Ishikawa (cell line): ENCODE measurements around the gene L1TD1.

ENCODE experiments used
- CREB1 ChIP-seq: IDR thresholded peaks from 2 replicates; pipeline ENCODE4 v1.6.1; 2012; ENCODE audit warnings: low read depth
- EP300 ChIP-seq: IDR thresholded peaks from 2 replicates; pipeline ENCODE4 v1.6.1; 2012; ENCODE audit warnings: borderline replicate concordance
- FOXM1 ChIP-seq: IDR thresholded peaks from 2 replicates; pipeline ENCODE4 v1.6.1; 2012; ENCODE audit warnings: low read depth, borderline replicate concordance
- MAX ChIP-seq: IDR thresholded peaks from 2 replicates; pipeline ENCODE4 v1.6.1; 2012
- RAD21 ChIP-seq: IDR thresholded peaks from 2 replicates; pipeline ENCODE4 v1.6.1; 2012; ENCODE audit warnings: low read depth
- REST ChIP-seq: IDR thresholded peaks from 2 replicates; pipeline ENCODE4 v1.6.1; 2012; ENCODE audit warnings: low read depth, mild to moderate bottlenecking
- TAF1 ChIP-seq: IDR thresholded peaks from 2 replicates; pipeline ENCODE4 v1.6.1; 2012; ENCODE audit warnings: low read depth, mild to moderate bottlenecking
- TCF12 ChIP-seq: IDR thresholded peaks from 2 replicates; pipeline ENCODE4 v1.6.1; 2012; ENCODE audit warnings: low read depth
- USF1 ChIP-seq: IDR thresholded peaks from 2 replicates; pipeline ENCODE4 v1.6.1; 2012
- YY1 ChIP-seq: IDR thresholded peaks from 2 replicates; pipeline ENCODE4 v1.6.1; 2012; ENCODE audit warnings: low read depth
- ZBTB7A ChIP-seq: IDR thresholded peaks from 2 replicates; pipeline ENCODE4 v1.6.1; 2012; ENCODE audit warnings: low read depth

- TF ChIP-seq FOXM1: no peak
- TF ChIP-seq RAD21: no peak
- TF ChIP-seq TAF1: no peak
- no peak for TF ChIP-seq MAX
- no peak for TF ChIP-seq REST
- TF ChIP-seq YY1: no peak
- no peak for TF ChIP-seq EP300
- no peak for TF ChIP-seq ZBTB7A
- no peak for TF ChIP-seq CREB1
- TF ChIP-seq USF1: no peak
- TF ChIP-seq TCF12: no peak
Measured at GRCh38 chr1:62196086-62196690, 1.5 kb downstream of the L1TD1 start.
